Activated naive CD4-positive, alpha-beta T cell treated with anti-CD3 and anti-CD28 coated beads, Interleukin-2, amount 50 U/mL, for 24 hours (primary cell): Measurements from ENCODE around the gene C22orf39.
A peak's percentile ranks its signal among the peaks of the same experiment; 100 is the strongest.
"Not testable (repeated sequence)": the region's sequence is repeated elsewhere in the genome, so short reads cannot be mapped to it uniquely, and the experiment has no call there.

Experiments
- H3K27ac Mint-ChIP-seq: one replicate; pipeline ENCODE4 v1.8.0; 2021; ENCODE audit warnings: mild to moderate bottlenecking, mixed read lengths
- H3K27me3 Mint-ChIP-seq: one replicate; pipeline ENCODE4 v1.8.0; 2021; ENCODE audit warnings: mixed read lengths
- H3K36me3 Mint-ChIP-seq: one replicate; pipeline ENCODE4 v1.8.0; 2021; ENCODE audit warnings: mixed read lengths
- H3K4me1 Mint-ChIP-seq: one replicate; pipeline ENCODE4 v1.8.0; 2021; ENCODE audit warnings: mixed read lengths
- H3K4me3 Mint-ChIP-seq: one replicate; pipeline ENCODE4 v1.8.0; 2021; ENCODE audit warnings: mild to moderate bottlenecking, mixed read lengths
- H3K9me3 Mint-ChIP-seq: one replicate; pipeline ENCODE4 v1.8.0; 2021; ENCODE audit warnings: mixed read lengths

The C22orf39 gene

GRCh38 chr22:19448739-19449421 lies 1.4 kb upstream of the C22orf39 start:
- Mint-ChIP-seq H3K27ac (peak overlapping the region; percentile 59), H3K36me3 (peaks cover 9% of the 10 kb centered on the region), H3K9me3 (no peaks in the 10 kb centered on the region)

GRCh38 chr22:19448076-19448607 lies 631 bp upstream of the C22orf39 start:
- no peaks in the 10 kb centered on the region for H3K9me3 Mint-ChIP-seq
- H3K27ac Mint-ChIP-seq: peak overlapping the region; percentile 93
- H3K36me3 Mint-ChIP-seq: peaks cover 9% of the 10 kb centered on the region
- peak overlapping the region; percentile 93 for H3K4me3 Mint-ChIP-seq
- H3K4me1 Mint-ChIP-seq: peaks cover 46% of the 10 kb centered on the region
- H3K27me3 Mint-ChIP-seq: no peaks in the 10 kb centered on the region

More at GRCh38 chr22:19448739-19449421, 1.4 kb upstream of the C22orf39 start:
- Mint-ChIP-seq H3K27me3 (no peaks in the 10 kb centered on the region), H3K4me1 (peaks cover 38% of the 10 kb centered on the region), H3K4me3 (peak overlapping the region; percentile 45)

GRCh38 chr22:19446603-19447329 lies 745 bp downstream of the C22orf39 start:
- peaks cover 8% of the 10 kb centered on the region for H3K36me3 Mint-ChIP-seq

GRCh38 chr22:19445279-19445982 lies 2.1 kb downstream of the C22orf39 start:
- Mint-ChIP-seq H3K4me3 (peak overlapping the region; percentile 53), H3K4me1 (peaks cover 53% of the 10 kb centered on the region), H3K27ac (peak overlapping the region; percentile 53)
- not testable (repeated sequence) for H3K36me3 Mint-ChIP-seq, H3K27me3 Mint-ChIP-seq, H3K9me3 Mint-ChIP-seq

More at GRCh38 chr22:19446603-19447329, 745 bp downstream of the C22orf39 start:
- peaks cover 53% of the 10 kb centered on the region for H3K4me1 Mint-ChIP-seq
- H3K4me3 Mint-ChIP-seq: peak overlapping the region; percentile 93
- no peaks in the 10 kb centered on the region for H3K9me3 Mint-ChIP-seq
- peak overlapping the region; percentile 57 for H3K27ac Mint-ChIP-seq
- H3K27me3 Mint-ChIP-seq: no peaks in the 10 kb centered on the region

- Mint-ChIP-seq H3K4me1 (peaks cover 52% of the 10 kb centered on the region), H3K36me3 (peaks cover 6% of the 10 kb centered on the region), H3K9me3 (no peaks in the 10 kb centered on the region), H3K27ac (peak overlapping the region; percentile 24), H3K27me3 (no peaks in the 10 kb centered on the region), H3K4me3 (no peak overlapping the region)
These were observed 3.8 kb downstream of the C22orf39 start for GRCh38 chr22:19443544-19444211.

- Mint-ChIP-seq H3K4me1 (peaks cover 46% of the 10 kb centered on the region), H3K36me3 (peaks cover 10% of the 10 kb centered on the region), H3K9me3 (no peaks in the 10 kb centered on the region), H3K27me3 (no peaks in the 10 kb centered on the region), H3K27ac (peak overlapping the region; percentile 21), H3K4me3 (no peak overlapping the region)
These were observed 5.3 kb downstream of the C22orf39 start for GRCh38 chr22:19442166-19442565.

GRCh38 chr22:19440411-19441195 lies 6.9 kb downstream of the C22orf39 start:
- Mint-ChIP-seq H3K4me1 (peaks cover 35% of the 10 kb centered on the region), H3K27ac (peak overlapping the region; percentile 66), H3K4me3 (no peak overlapping the region), H3K9me3 (no peaks in the 10 kb centered on the region), H3K36me3 (peaks cover 7% of the 10 kb centered on the region), H3K27me3 (no peaks in the 10 kb centered on the region)

GRCh38 chr22:19438298-19438697 lies 9.2 kb downstream of the C22orf39 start:
- no peaks in the 10 kb centered on the region for H3K27me3 Mint-ChIP-seq
- peaks cover 3% of the 10 kb centered on the region for H3K36me3 Mint-ChIP-seq
- peaks cover 21% of the 10 kb centered on the region for H3K4me1 Mint-ChIP-seq
- peak overlapping the region; percentile 89 for H3K27ac Mint-ChIP-seq
- H3K9me3 Mint-ChIP-seq: no peaks in the 10 kb centered on the region
- H3K4me3 Mint-ChIP-seq: no peak overlapping the region

- not testable (repeated sequence) for H3K27me3 Mint-ChIP-seq, H3K36me3 Mint-ChIP-seq, H3K27ac Mint-ChIP-seq, H3K9me3 Mint-ChIP-seq, H3K4me3 Mint-ChIP-seq
- peaks cover 18% of the 10 kb centered on the region for H3K4me1 Mint-ChIP-seq
These were observed 10.9 kb downstream of the C22orf39 start for GRCh38 chr22:19436444-19437161.

GRCh38 chr22:19434829-19435580 lies 12.5 kb downstream of the C22orf39 start:
- H3K4me1 Mint-ChIP-seq: peaks cover 25% of the 10 kb centered on the region
- H3K9me3 Mint-ChIP-seq: no peaks in the 10 kb centered on the region
- no peaks in the 10 kb centered on the region for H3K27me3 Mint-ChIP-seq
- H3K4me3 Mint-ChIP-seq: no peak overlapping the region
- H3K36me3 Mint-ChIP-seq: peaks cover 3% of the 10 kb centered on the region
- H3K27ac Mint-ChIP-seq: no peak overlapping the region

- Mint-ChIP-seq H3K4me3 (peak overlapping the region; percentile 59), H3K27me3 (no peaks in the 10 kb centered on the region), H3K4me1 (peaks cover 31% of the 10 kb centered on the region), H3K27ac (peak overlapping the region; percentile 76), H3K36me3 (peaks cover 3% of the 10 kb centered on the region), H3K9me3 (no peaks in the 10 kb centered on the region)
These were observed 13.1 kb downstream of the C22orf39 start for GRCh38 chr22:19434401-19434800.

GRCh38 chr22:19432133-19432851 lies 15.2 kb downstream of the C22orf39 start, which contains the start of gene MRPL40:
MRPL40 (plus strand) TSS chr22:19432545; CDS start chr22:19432555, 10 bp downstream.
- no peaks in the 10 kb centered on the region for H3K9me3 Mint-ChIP-seq
- H3K36me3 Mint-ChIP-seq: no peaks in the 10 kb centered on the region
- H3K4me3 Mint-ChIP-seq: peak within 1 kb of the TSS; percentile 91
- H3K27me3 Mint-ChIP-seq: no peaks in the 10 kb centered on the region
- H3K4me1 Mint-ChIP-seq: peaks cover 43% of the 10 kb centered on the region
- H3K27ac Mint-ChIP-seq: peak within 1 kb of the TSS; percentile 97

- Mint-ChIP-seq H3K9me3 (no peaks in the 10 kb centered on the region), H3K36me3 (peaks cover under 1% of the 10 kb centered on the region), H3K4me3 (peak within 1 kb of the TSS; percentile 91), H3K4me1 (peaks cover 49% of the 10 kb centered on the region), H3K27ac (peak within 1 kb of the TSS; percentile 97), H3K27me3 (no peaks in the 10 kb centered on the region)
These were observed 15.8 kb downstream of the C22orf39 start, which contains the start of gene HIRA for GRCh38 chr22:19431649-19432132. HIRA (minus strand) TSS chr22:19431733; CDS start chr22:19431476, 257 bp downstream.
